Amygdala (tissue), 56 donors: Measurements from ENCODE around the gene N4BP2L1.

ENCODE experiments used
- DNase-seq, 56 donors: peaks; one replicate each; lab custom pipeline; 2025; lab: John Stamatoyannopoulos, UW

Gene N4BP2L1

DNA sequence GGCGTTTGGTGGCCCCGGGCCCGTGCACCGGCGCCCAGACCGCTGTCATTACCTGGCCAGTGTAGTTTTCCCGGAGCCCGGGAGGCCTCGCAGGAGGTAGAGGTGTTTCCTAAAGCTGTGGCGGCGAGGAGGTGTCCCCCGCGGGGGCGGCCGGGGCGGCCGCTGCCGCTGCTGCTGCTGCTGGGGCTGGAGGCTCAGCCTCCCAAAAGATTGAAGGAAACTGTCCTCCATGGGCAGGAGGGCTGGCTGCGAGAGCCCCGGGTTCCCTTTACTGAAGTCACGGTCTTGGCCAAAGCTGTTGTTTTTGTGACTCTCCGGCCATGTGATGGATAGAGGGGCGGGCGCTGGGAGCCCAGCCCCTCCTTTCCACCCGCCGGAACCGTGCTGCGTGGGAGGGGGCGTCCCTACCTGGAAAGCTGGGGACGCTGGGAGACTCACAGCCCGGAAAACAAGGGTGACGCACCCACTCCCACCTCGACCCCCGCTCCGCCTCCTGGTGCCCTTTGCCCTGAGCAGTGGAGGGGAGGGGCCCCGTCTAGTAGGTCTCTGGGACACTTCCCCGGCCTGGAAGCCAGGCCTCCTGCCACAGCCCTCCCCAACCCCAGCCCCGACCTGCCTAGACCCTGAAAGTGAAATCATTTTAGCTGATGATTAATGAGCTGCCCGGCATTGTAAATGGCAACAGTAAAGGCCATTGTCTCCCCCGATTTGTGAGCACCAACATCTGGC lies at the start of gene N4BP2L1:
Gene N4BP2L1, minus strand, starts transcription at position 279 of the 729 bp plus-strand sequence. Its CDS starts 48 bp downstream, at position 231.
- DNase-seq: peak in 55 of 56 donors; percentile 18 to 94 (median 65)

DNA sequence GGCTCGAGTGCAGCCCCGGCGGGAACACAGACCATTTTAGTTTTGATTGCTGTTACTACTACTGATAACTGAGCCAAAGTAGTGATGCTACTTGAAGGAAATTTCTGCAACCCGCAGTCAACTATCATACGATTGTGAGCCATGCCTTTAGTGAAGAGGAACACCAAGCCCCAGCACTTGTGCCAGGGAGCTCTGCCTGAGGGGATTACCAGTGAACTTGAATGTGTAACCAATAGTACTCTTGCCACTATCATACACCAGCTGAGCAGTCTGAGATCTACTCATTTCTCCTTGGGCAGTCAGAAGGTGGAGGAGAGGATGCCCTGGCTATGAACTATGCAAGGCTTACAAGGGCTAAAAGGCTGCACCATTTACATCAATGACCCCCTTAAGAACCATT lies 49.0 kb upstream of the N4BP2L1 start:
- no peak for DNase-seq

DNA sequence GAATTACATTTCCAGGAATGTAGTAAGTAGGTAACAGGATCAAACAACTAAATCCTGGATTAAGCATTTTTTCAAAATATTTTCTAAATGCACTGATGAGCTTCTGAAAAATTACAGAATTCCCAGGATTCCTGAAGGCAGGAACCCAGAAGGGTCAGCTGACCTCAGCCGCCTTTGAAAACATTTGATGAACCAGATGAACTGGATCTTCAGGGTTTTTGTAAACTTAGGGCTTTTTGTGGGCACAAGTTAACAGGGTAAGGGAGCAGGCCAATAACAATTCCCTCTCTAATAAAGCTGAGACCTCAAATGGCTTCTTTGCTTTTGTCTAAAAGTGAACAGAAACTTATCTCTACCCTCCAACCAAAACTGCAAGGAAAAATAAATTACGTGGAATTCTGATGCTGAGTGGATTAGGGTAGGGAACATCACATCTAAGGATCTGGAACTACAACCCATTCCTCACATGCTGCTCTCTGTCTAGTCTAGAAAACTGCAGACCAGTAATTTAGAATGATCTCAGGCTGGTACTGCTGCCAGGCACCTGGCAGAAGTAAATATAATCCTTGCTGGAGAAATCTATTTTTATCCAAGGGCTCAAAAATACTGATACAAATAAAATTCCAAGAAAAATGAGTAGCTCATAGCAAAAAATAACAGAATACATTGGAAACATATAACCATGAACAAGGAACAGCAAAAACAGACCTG lies 48.2 kb upstream of the N4BP2L1 start:
- DNase-seq: no peak

DNA sequence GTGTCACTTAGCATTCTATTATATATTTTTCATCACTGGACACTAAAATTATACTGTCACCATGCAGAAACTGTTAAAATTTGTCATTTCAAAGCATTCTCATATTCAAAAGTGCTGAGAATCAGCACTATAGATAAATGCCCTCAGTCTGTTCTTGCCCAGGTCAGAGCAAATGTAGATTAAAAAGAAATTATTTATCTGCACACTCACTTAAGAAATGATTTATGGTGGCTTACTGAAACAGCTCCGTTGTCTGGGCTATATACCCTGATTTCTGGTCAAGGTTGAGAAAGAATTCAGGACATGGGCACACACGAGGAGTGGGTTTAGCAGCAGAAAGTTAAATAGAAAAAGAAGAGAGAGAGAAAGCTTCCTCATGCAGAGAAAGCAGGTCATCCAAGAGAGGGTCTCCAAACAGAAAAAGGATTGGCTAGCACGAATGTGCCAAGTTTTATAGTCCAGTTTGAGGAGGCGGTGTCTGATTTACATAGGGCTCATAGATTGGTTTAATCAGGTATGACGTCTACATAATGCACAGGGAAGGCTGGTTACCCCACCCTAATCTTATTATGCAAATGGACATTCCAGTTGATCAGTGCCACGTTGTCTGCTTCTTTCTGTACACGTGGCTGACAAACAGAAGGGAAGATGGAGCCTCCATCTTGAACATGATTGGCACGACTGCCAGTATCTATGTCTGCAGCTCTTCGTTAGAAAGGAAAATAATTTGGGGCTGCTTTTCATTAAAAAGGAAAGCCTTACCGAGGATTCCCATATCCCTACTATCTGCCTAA lies 47.3 kb upstream of the N4BP2L1 start:
- no peak for DNase-seq

DNA sequence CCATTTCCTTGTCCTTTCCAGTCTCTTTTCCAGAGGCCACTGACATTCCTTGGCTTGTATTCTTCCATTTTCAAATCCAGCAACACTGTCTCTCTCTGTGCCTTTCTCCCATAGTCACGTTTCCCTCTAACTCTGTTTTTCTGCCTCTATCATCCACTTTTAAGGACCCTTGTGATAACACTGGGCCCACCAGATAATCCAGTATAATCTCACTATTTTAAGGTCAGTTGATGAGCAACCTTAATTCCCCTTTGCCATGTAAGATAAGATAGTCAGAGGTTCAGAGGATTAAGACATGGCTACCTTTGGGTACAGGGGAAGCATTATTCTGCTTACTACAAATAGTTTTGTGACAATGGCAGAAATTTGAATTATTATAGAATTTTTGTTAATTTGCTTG lies 45.7 kb upstream of the N4BP2L1 start:
- DNase-seq: no peak

DNA sequence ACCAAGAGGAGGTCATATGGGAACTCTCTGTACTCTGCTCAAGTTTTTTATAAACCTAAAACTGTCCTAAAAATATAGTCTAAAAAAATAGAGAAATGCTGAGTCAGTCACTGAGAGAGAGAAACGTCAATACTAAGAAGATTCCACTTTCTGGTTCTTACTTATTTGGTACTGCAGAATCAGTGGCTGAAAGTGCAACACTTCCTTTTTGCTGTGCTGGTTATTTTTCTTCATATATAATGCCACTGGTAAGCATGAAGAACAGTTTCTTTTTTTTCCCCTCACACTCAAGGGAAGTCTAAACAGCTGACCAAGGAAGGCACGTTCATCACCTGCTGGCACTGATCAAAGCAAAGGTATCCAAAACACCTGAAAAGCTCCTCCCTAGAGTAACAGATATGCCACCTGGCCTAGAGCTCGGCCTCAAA lies 44.3 kb upstream of the N4BP2L1 start:
- no peak for DNase-seq

DNA sequence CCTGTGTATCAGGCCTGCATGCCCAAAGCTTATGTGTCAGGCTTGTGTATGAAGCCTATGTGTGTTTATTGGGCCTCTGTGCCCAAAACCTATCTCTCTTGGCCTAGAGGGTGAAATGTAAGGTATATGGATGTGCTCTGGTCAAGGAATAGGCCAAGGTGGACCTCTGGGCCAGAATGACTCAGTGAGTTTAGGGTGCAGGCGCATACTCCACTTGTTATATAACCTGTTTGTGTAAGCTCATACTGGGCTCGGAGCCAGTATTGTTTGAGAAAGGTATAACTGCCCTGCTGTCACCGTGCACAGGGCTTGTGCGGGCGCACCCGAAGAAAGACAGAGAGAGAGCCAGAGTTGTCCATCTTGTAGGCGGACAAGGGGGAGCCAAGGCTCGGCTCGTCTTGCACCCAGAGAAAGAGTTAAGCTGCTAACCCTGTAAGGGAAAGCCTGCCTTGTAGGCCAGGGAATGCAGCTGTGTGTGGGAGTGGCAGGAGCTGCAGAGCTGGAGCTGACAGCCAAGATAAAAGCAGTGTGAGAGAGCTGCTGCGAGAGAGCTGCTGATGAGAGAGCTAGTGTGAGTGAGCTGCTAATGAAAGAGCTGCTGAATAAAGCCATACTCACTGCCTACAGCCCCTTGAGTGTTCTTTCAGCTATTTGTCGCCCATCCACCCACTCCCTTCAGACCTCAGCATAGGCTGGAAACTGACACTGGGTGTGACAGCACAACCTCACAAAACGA lies 43.4 kb upstream of the N4BP2L1 start:
- peak in 45 of 56 donors; percentile 4 to 76 (median 40) for DNase-seq

- no peak for DNase-seq
These were observed 40.7 kb upstream of the N4BP2L1 start for GRCh38 chr13:32468502-32469142.

DNA sequence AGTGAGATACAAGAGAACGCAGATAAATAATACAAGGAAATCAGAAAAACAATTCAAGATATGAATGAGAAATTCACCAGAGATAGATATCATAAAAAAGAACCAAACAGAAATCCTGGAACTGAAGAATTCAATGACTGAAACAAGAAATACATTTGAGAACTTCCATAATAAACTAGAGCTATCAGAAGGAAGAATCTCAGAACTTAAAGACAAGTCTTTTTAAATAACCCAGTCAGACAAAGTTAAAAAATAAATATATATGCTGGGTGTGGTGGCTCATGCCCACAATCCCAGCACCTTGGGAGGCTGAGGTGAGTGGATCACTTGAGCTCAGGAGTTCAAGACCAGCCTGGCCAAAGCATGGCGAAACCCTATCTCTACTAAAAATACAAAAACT lies 28.7 kb upstream of the N4BP2L1 start:
- DNase-seq: no peak

DNA sequence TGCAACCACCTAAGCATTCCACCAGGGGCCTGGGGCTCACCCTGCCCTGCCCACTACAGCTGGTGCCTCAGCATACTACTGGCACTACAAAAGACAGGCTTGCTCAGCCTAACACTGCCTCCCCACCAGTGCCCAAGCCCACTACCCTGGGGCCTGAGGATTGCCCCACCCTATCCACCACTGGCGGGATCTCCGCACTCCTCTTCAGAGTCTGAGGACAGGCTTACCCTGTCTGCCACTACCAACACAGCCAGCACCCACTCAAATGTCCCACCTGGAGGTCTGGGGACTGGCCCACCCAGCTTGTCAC lies 27.6 kb upstream of the N4BP2L1 start:
- DNase-seq: no peak

GRCh38 chr13:32454886-32455593 lies 27.1 kb upstream of the N4BP2L1 start:
- DNase-seq: no peak

DNA sequence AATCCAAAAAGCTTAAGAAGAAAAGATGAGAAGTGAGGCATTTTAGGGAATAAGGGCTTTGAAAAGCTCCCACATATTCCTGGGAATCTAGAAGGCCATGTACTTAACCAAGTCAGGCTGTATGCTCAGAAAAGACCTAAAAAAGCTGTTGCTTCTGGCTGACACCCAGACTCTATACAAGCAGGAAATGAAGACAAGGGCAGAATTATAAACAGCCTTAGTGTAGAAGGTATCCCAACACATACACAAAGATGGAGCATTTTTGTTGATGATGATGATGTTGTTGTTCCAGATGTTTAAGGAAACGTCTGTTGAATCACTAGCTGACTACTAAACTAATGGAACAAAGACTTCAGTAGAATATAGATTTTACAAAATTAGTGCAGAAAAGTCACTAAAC lies 26.1 kb upstream of the N4BP2L1 start:
- DNase-seq: no peak

- DNase-seq: no peak
These were observed 21.0 kb upstream of the N4BP2L1 start for GRCh38 chr13:32448972-32449371.

GRCh38 chr13:32447894-32448623 lies 20.1 kb upstream of the N4BP2L1 start:
- no peak for DNase-seq

- DNase-seq: no peak
These were observed 19.0 kb upstream of the N4BP2L1 start for GRCh38 chr13:32446773-32447465.

DNA sequence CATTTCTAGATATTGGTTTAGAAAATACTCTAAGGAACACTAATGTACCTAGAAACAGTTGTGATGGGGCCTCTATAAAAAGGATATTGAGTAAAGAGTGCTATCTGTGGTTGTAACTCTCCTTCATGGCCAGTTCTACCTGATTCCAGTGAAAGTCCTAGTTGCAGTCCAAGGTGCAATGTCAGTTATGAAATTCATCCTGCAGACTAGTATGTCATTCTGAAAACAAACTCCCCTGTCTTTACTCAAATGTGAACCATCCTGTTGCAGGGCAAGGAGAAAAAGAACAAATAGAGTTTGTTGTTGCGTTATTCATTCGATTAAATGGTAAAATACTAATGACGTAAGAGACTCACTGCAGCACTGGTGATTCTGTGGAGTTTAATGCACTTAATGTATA lies 18.3 kb upstream of the N4BP2L1 start:
- DNase-seq: no peak

GRCh38 chr13:32445461-32445860 lies 17.5 kb upstream of the N4BP2L1 start:
- DNase-seq: no peak

DNA sequence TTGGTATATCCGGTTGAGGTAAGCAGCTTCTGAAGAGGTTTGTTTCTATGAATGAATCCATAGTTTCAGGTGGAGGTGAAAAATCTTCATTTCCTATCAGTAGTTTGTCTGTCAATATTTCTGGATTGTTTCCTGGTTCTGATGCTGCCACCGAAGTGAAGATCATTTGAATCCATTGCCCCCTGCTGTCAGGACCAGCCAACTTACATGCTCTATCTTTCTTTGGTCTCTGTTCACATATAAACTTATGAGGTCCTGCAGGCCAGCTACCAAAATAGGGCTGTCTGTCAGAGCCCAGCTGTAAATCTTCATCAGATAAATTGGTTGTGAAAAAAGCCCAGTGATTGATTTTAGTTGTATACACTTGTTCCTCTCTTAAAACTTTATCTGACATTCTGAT lies 15.2 kb upstream of the N4BP2L1 start:
- DNase-seq: peak in 9 of 56 donors; percentile 2 to 64 (median 9)
